ENCODE measurements around the gene KDM4B.

DNA sequence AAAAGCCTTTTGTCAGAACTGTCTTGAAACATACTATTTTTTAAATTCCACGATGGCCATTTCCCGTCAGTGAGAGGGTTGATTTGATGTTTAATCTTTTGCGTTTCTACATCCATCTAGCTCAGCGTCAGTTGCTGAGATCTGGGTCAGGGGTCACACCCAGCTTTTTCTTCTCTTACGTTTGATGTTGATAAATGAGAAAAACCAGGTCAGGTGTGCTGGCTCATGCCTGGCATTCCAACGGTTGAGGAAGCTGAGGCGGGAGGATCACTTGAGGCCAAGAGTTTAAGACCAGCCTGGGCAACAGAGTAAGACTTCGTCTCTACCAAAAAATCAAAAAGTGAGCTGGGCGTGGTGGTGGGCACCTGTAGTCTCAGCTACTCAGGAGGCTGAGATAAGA lies 202.8 kb downstream of the KDM4B start:
- TF ChIP-seq, protein P1, sequence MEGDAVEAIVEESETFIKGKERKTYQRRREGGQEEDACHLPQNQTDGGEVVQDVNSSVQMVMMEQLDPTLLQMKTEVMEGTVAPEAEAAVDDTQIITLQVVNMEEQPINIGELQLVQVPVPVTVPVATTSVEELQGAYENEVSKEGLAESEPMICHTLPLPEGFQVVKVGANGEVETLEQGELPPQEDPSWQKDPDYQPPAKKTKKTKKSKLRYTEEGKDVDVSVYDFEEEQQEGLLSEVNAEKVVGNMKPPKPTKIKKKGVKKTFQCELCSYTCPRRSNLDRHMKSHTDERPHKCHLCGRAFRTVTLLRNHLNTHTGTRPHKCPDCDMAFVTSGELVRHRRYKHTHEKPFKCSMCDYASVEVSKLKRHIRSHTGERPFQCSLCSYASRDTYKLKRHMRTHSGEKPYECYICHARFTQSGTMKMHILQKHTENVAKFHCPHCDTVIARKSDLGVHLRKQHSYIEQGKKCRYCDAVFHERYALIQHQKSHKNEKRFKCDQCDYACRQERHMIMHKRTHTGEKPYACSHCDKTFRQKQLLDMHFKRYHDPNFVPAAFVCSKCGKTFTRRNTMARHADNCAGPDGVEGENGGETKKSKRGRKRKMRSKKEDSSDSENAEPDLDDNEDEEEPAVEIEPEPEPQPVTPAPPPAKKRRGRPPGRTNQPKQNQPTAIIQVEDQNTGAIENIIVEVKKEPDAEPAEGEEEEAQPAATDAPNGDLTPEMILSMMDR (IDR thresholded peaks at IDR 0.05), result no peak
- no peak for TF ChIP-seq EZH2 (IDR thresholded peaks at IDR 0.05; ENCODE audit: borderline replicate concordance, insufficient read depth, low read depth, low read length, poor library complexity, severe bottlenecking)

Data from B cell (primary cell).